Prostate gland (tissue), 2 donors: Measurements from ENCODE around the gene RBM20. TPM values are rescaled to one million over a fixed set of nuclear protein-coding genes. Genes with fewer than 3 reads are reported as not detected.

Experiments used
- DNase-seq: peaks from one replicate; pipeline ENCODE4 v3.0.0-alpha.2; 2019; ENCODE audit warnings: low spot score
- H3K27ac ChIP-seq, 2 donors: fragments of 200-600 bp; sonication (generic); 2 replicates each; pipeline ENCODE4 v1.5.1; 2017 to 2019
- H3K27me3 ChIP-seq: fragments of 200-600 bp; sonication (generic); replicated peaks from 2 replicates; pipeline ENCODE4 v1.5.1; 2019; ENCODE audit not compliant: insufficient read depth
- H3K36me3 ChIP-seq, 2 donors: fragments of 200-600 bp; sonication (generic); 1 replicate in 1 of 2; 2 replicates in 1 of 2; pipeline versions ENCODE4 v1.5.1 to v1.8.1; 2017 to 2019
- H3K4me1 ChIP-seq: fragments of 200-600 bp; sonication (generic); replicated peaks from 2 replicates; pipeline ENCODE4 v1.5.1; 2019
- H3K4me3 ChIP-seq, 2 donors: fragments of 200-600 bp; sonication (generic); 2 replicates each; pipeline ENCODE4 v1.5.1; 2017 to 2019
- H3K9me3 ChIP-seq: fragments of 200-600 bp; sonication (generic); 2 replicates; pipeline ENCODE4 v1.5.1; 2017
- CTCF ChIP-seq, 4 experiments: fragments of 200-600 bp in 2 of 4; fragments of 450-650 bp in 2 of 4; sonication (generic) in 2 of 4; IDR thresholded peaks; 1 replicate in 3 of 4; 2 replicates in 1 of 4; pipeline ENCODE4 v1.5.1; 2016 to 2019; ENCODE audit warnings: antibody characterized with exemption in 4 of 4, mild to moderate bottlenecking in 2 of 4, moderate library complexity in 2 of 4
- POLR2A ChIP-seq: fragments of 450-650 bp; IDR thresholded peaks from one replicate; pipeline ENCODE4 v1.6.1; 2016; ENCODE audit warnings: antibody characterized with exemption, mild to moderate bottlenecking
- POLR2AphosphoS5 ChIP-seq: sonication (generic); formaldehyde crosslinking; IDR thresholded peaks from one replicate; pipeline ENCODE4 v1.6.1; 2017; ENCODE audit warnings: antibody characterized with exemption
- WGBS: methylation state at CpG from one replicate; pipeline ENCODE4 v1.1.5; 2018; 5-methylcytosine and 5-hydroxymethylcytosine counted together
- intact Hi-C: fragments of 100-400 bp; cut with DNase I; formaldehyde crosslinking; loops from one replicate; pipeline ENCODE4 v1.14.2; 2022
- total RNA-seq, 2 donors: library from RNA; depleted of rRNA; stranded (reverse); fragments of >200 nt; gene quantifications; one replicate each; pipeline ENCODE4 v1.1.0, GENCODE V29; 2016

The RBM20 gene
- total RNA-seq, 2 donors from 2014 or later: 0.41 to 2.8 TPM

GRCh38 chr10:110735620-110736027 lies 91.5 kb downstream of the RBM20 start:
- no peak for DNase-seq
- Histone ChIP-seq H3K36me3 (no peaks in the 10 kb centered on the region), H3K4me3 (no peak overlapping the region), H3K27ac (no peak overlapping the region), H3K4me1 (no peaks in the 10 kb centered on the region), H3K27me3 (no peaks in the 10 kb centered on the region), H3K9me3 (no peaks in the 10 kb centered on the region)
- no peak for TF ChIP-seq POLR2AphosphoS5
- no peak for TF ChIP-seq CTCF (IDR thresholded peaks at IDR 0.05)
- no peak for TF ChIP-seq POLR2A
- WGBS: 58% methylated on average over 6 of the region's 6 CpGs
- intact Hi-C loops: no loop called here

GRCh38 chr10:110737886-110738634 lies 93.9 kb downstream of the RBM20 start:
- no peaks in the 10 kb centered on the region for H3K9me3 ChIP-seq
- intact Hi-C loops: no loop called here
- H3K36me3 ChIP-seq: no peaks in the 10 kb centered on the region
- no peak overlapping the region for H3K27ac ChIP-seq
- DNase-seq: no peak
- H3K4me1 ChIP-seq: no peaks in the 10 kb centered on the region
- WGBS: 60% methylated on average over 7 of the region's 7 CpGs
- H3K4me3 ChIP-seq: no peak overlapping the region
- H3K27me3 ChIP-seq: no peaks in the 10 kb centered on the region
- no peak for TF ChIP-seq POLR2A
- TF ChIP-seq POLR2AphosphoS5: no peak
- no peak for TF ChIP-seq CTCF (IDR thresholded peaks at IDR 0.05)

DNA sequence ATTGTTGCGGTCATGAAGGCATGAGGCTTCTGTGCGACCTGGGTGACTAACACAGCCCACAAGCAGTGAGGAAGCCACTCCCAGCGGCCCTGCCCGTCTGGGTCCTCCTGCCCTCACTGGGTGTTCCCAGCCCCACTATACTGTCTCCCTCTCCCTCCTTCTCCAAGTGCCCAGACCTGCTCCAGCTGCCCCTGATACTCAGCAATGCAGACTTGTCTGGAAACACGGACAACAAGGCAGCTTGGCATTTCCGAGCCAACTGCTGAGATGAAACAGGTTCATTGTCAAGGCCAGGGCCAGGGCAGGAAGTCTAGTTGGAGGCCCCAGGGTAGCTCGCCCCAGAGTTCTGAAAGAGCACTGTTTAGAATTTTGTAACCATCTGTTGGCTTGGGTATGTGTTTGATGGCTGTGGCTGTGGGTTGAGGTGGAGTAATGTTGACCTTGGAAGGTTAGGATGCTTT lies 95.7 kb downstream of the RBM20 start:
- DNase-seq: no peak
- intact Hi-C loops: loop anchor here (10.0 kb wide), 1 partner anchor 65 kb away; no protein-coding TSS in a partner anchor
- Histone ChIP-seq H3K4me3 (no peak overlapping the region), H3K36me3 (no peaks in the 10 kb centered on the region), H3K9me3 (no peaks in the 10 kb centered on the region), H3K27ac (no peak overlapping the region), H3K27me3 (no peaks in the 10 kb centered on the region), H3K4me1 (no peaks in the 10 kb centered on the region)
- no peak for TF ChIP-seq CTCF (IDR thresholded peaks at IDR 0.05)
- no peak for TF ChIP-seq POLR2AphosphoS5
- TF ChIP-seq POLR2A: no peak
- WGBS: 79% methylated on average over 7 of the region's 7 CpGs

DNA sequence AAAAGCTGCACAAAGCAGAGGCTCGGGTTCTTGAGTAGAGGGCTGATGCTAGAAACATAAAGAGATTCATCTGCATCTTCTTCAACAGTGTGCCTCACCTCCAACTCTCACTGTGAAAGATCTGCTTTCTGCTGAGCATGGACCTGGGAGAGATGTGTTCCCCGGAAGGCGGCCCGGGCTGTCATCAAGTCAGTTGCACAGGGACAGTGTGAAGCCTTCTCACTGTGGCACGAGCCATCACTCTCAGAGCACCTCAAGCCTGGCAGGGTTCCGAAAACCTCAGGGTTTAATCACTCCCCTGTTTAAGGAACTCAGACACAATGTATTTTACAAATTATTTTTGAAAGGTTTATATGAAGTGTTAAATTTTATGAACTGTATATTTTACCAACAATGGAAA lies 98.7 kb downstream of the RBM20 start:
- Histone ChIP-seq H3K4me1 (no peaks in the 10 kb centered on the region), H3K4me3 (no peak overlapping the region), H3K27ac (no peak overlapping the region), H3K9me3 (no peaks in the 10 kb centered on the region), H3K36me3 (no peaks in the 10 kb centered on the region), H3K27me3 (no peaks in the 10 kb centered on the region)
- TF ChIP-seq POLR2AphosphoS5 (no peak), POLR2A (no peak), CTCF (IDR thresholded peaks at IDR 0.05) (no peak)
- DNase-seq: no peak
- 89% methylated on average over 6 of the region's 6 CpGs for WGBS
- intact Hi-C loops: loop anchor here (10.0 kb wide), 1 partner anchor 62 kb away; no protein-coding TSS in a partner anchor

DNA sequence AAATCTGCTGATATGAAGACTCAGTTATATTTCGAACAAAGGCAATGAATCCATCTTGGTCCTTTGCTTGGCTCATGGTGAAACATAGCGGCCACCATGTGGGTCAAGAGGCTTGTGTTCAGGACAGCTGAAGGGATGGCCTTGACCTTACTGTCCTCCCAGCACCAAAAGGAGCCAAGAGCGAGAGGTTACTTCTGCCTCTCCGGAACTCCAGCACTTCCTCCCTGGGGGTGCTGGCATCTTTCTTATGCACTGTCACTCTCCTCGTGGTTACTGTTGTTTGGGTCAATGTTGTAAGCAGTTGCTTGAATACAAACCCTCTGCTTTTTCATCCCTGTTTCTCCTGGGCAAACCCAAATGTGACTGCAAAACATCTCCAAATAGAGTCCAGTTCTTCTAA lies 100.6 kb downstream of the RBM20 start:
- no peaks in the 10 kb centered on the region for H3K36me3 ChIP-seq
- H3K9me3 ChIP-seq: no peaks in the 10 kb centered on the region
- 75% methylated on average over 5 of the region's 5 CpGs for WGBS
- no peaks in the 10 kb centered on the region for H3K4me1 ChIP-seq
- intact Hi-C loops: loop anchor here (5.0 to 10.0 kb wide), 2 partner anchors 60 to 148 kb away; no protein-coding TSS in a partner anchor
- H3K27ac ChIP-seq: no peak overlapping the region
- TF ChIP-seq POLR2AphosphoS5: no peak
- TF ChIP-seq POLR2A: no peak
- no peak for TF ChIP-seq CTCF (IDR thresholded peaks at IDR 0.05)
- no peak for DNase-seq
- no peak overlapping the region for H3K4me3 ChIP-seq
- no peaks in the 10 kb centered on the region for H3K27me3 ChIP-seq
